IMR-90 (cell line): ENCODE data around the gene ADAMTS18. TPM values are rescaled to one million over a fixed set of nuclear protein-coding genes. Genes with fewer than 3 reads are reported as not detected.

Source experiments
- ATAC-seq: fragments of 200-7000 bp; cut with Tn5 transposase; 2 replicates; pipeline ENCODE4 v1.9.1; 2020; ENCODE audit warnings: low read depth, mild to moderate bottlenecking, moderate library complexity
- BruUV-seq: library from RNA; stranded (reverse); fragments of 400-500 nt; replicated peaks from 2 replicates; lab custom pipeline; 2021; lab: Mats Ljungman, UMichigan
- CTCF ChIA-PET: fragments of 300-600 bp; formaldehyde crosslinking; extraction: SDS; loops from one replicate; lab custom pipeline; 2021; ENCODE audit warnings: antibody characterized with exemption; lab: Yijun Ruan, JAX
- POLR2A ChIA-PET: fragments of 300-600 bp; sonication (Branson Sonifier 250); formaldehyde crosslinking; loops from one replicate; lab custom pipeline; 2022; ENCODE audit warnings: antibody characterized with exemption; ENCODE audit not compliant: unreplicated experiment; lab: Charles Lee
- DNase-seq: peaks from one replicate; pipeline ENCODE4 v3.0.0; 2013
- H2AFZ ChIP-seq: replicated peaks from 2 replicates; pipeline ENCODE3; 2013; ENCODE audit warnings: low read length, mild to moderate bottlenecking; ENCODE audit not compliant: poor library complexity
- H2AK5ac ChIP-seq: 2 replicates; pipeline ENCODE4 v1.6.1; 2013; ENCODE audit warnings: low read depth, low read length, inconsistent platforms
- H2AK9ac ChIP-seq: replicated peaks from 2 replicates; pipeline ENCODE3; 2013; ENCODE audit warnings: mild to moderate bottlenecking, low read depth, low read length, moderate library complexity; ENCODE audit not compliant: poor library complexity
- H2BK120ac ChIP-seq: 2 replicates; pipeline ENCODE4 v1.6.1; 2013; ENCODE audit warnings: low read depth, low read length, inconsistent platforms
- H2BK15ac ChIP-seq: 3 replicates; pipeline ENCODE4 v1.6.1; 2013; ENCODE audit warnings: low read depth, low read length, inconsistent platforms
- H2BK20ac ChIP-seq: 2 replicates; pipeline ENCODE4 v1.6.1; 2013; ENCODE audit warnings: low read depth, mild to moderate bottlenecking, inconsistent platforms, low read length, moderate library complexity
- H2BK5ac ChIP-seq: 2 replicates; pipeline ENCODE4 v1.6.1; 2013; ENCODE audit warnings: mild to moderate bottlenecking, low read depth, low read length, inconsistent platforms; ENCODE audit not compliant: poor library complexity, severe bottlenecking
- H3K14ac ChIP-seq: replicated peaks from 2 replicates; pipeline ENCODE4 v1.6.1; 2013; ENCODE audit warnings: low read depth, low read length, inconsistent platforms
- H3K18ac ChIP-seq: 2 replicates; pipeline ENCODE4 v1.6.1; 2013; ENCODE audit warnings: low read depth, low read length, control low read depth
- H3K23ac ChIP-seq: 2 replicates; pipeline ENCODE4 v1.6.1; 2013; ENCODE audit warnings: low read depth, low read length, inconsistent platforms
- H3K27ac ChIP-seq: 2 replicates; pipeline ENCODE4 v1.5.1; 2013; ENCODE audit warnings: mild to moderate bottlenecking, control low read depth, low read length; ENCODE audit not compliant: insufficient read depth
- H3K27me3 ChIP-seq: 2 replicates; pipeline ENCODE4 v1.6.1; 2013; ENCODE audit warnings: low read length; ENCODE audit not compliant: control insufficient read depth, insufficient read depth
- H3K36me3 ChIP-seq: 2 replicates; pipeline ENCODE4 v1.6.1; 2013; ENCODE audit warnings: low read length, mixed read lengths; ENCODE audit not compliant: control insufficient read depth, insufficient read depth
- H3K4ac ChIP-seq: 2 replicates; pipeline ENCODE4 v1.6.1; 2013; ENCODE audit warnings: low read depth, low read length, inconsistent platforms
- H3K4me1 ChIP-seq: 2 replicates; pipeline ENCODE4 v1.6.1; 2013; ENCODE audit warnings: low read length, mixed read lengths; ENCODE audit not compliant: control insufficient read depth, insufficient read depth
- H3K4me2 ChIP-seq: 2 replicates; pipeline ENCODE4 v1.6.1; 2013; ENCODE audit warnings: low read depth, mild to moderate bottlenecking, control low read depth, low read length, moderate library complexity
- H3K4me3 ChIP-seq: 2 replicates; pipeline ENCODE4 v1.5.1; 2013; ENCODE audit warnings: low read depth, mild to moderate bottlenecking, control low read depth, low read length, moderate library complexity; ENCODE audit not compliant: insufficient read depth
- H3K56ac ChIP-seq: 2 replicates; pipeline ENCODE4 v1.6.1; 2013; ENCODE audit warnings: low read length, inconsistent platforms; ENCODE audit not compliant: insufficient read depth; ENCODE audit errors: extremely low read depth
- H3K79me1 ChIP-seq, 2 experiments: 2 replicates each; pipeline ENCODE4 v1.6.1; 2013; ENCODE audit warnings: low read length in 2 of 2, inconsistent platforms in 1 of 2, low read depth in 1 of 2
- H3K9ac ChIP-seq: 2 replicates; pipeline ENCODE4 v1.6.1; 2013; ENCODE audit warnings: low read depth, low read length, control low read depth
- H3K9me1 ChIP-seq: 2 replicates; pipeline ENCODE4 v1.6.1; 2013; ENCODE audit warnings: low read length, inconsistent platforms; ENCODE audit not compliant: insufficient read depth
- H3K9me3 ChIP-seq: 2 replicates; pipeline ENCODE4 v1.6.1; 2013; ENCODE audit warnings: low read length; ENCODE audit not compliant: control insufficient read depth, insufficient read depth
- H4K20me1 ChIP-seq: 2 replicates; pipeline ENCODE4 v1.6.1; 2013; ENCODE audit warnings: low read length, inconsistent platforms; ENCODE audit not compliant: insufficient read depth
- H4K5ac ChIP-seq: 2 replicates; pipeline ENCODE4 v1.6.1; 2013; ENCODE audit warnings: mild to moderate bottlenecking, low read depth, low read length, control low read depth
- H4K8ac ChIP-seq, 2 experiments: 2 replicates each; pipeline ENCODE4 v1.6.1; 2013; ENCODE audit warnings: low read depth in 2 of 2, low read length in 2 of 2, control low read depth in 1 of 2, inconsistent platforms in 1 of 2
- H4K91ac ChIP-seq: 2 replicates; pipeline ENCODE4 v1.6.1; 2013; ENCODE audit warnings: low read depth, low read length, inconsistent platforms; ENCODE audit not compliant: insufficient read depth
- BHLHE40 ChIP-seq: fragments of 150-350 bp; IDR thresholded peaks from 2 replicates; pipeline ENCODE4 v1.6.1; 2016; ENCODE audit warnings: mild to moderate bottlenecking, low read depth, low read length
- CEBPB ChIP-seq: IDR thresholded peaks from 2 replicates; pipeline ENCODE4 v1.6.1; 2012; ENCODE audit warnings: low read depth, low read length, improper control_type of control experiment
- CHD1 ChIP-seq: IDR thresholded peaks from 2 replicates; pipeline ENCODE4 v1.6.1; 2012; ENCODE audit warnings: low read depth, low read length, improper control_type of control experiment
- CTCF ChIP-seq: conservative IDR thresholded peaks from 2 replicates; pipeline ENCODE4 v1.5.1; 2012; ENCODE audit warnings: mild to moderate bottlenecking, low read depth, low read length, improper control_type of control experiment
- ELK1 ChIP-seq: fragments of 150-350 bp; IDR thresholded peaks from 2 replicates; pipeline ENCODE4 v1.6.1; 2016; ENCODE audit warnings: low read depth, mild to moderate bottlenecking, low read length, moderate library complexity, borderline replicate concordance
- MAFK ChIP-seq: IDR thresholded peaks from 2 replicates; pipeline ENCODE4 v1.6.1; 2012; ENCODE audit warnings: low read depth, low read length, improper control_type of control experiment
- MAZ ChIP-seq: IDR thresholded peaks from 2 replicates; pipeline ENCODE4 v1.6.1; 2012; ENCODE audit warnings: low read depth, mild to moderate bottlenecking, low read length, improper control_type of control experiment, moderate library complexity, borderline replicate concordance
- MXI1 ChIP-seq: IDR thresholded peaks from 2 replicates; pipeline ENCODE4 v1.6.1; 2012; ENCODE audit warnings: low read depth, mild to moderate bottlenecking, low read length, moderate library complexity, borderline replicate concordance
- POLR2A ChIP-seq: IDR thresholded peaks from 2 replicates; pipeline ENCODE4 v1.6.1; 2012; ENCODE audit warnings: mild to moderate bottlenecking, low read depth, low read length
- RAD21 ChIP-seq: IDR thresholded peaks from 2 replicates; pipeline ENCODE4 v1.6.1; 2012; ENCODE audit warnings: low read length, improper control_type of control experiment
- RCOR1 ChIP-seq: IDR thresholded peaks from 2 replicates; pipeline ENCODE4 v1.6.1; 2012; ENCODE audit warnings: mild to moderate bottlenecking, low read length, improper control_type of control experiment; ENCODE audit not compliant: insufficient replicate concordance
- SMC3 ChIP-seq: fragments of 150-350 bp; IDR thresholded peaks from 2 replicates; pipeline ENCODE4 v1.6.1; 2016; ENCODE audit warnings: low read depth, mild to moderate bottlenecking, antibody characterized with exemption, low read length, moderate library complexity
- USF2 ChIP-seq: fragments of 150-350 bp; IDR thresholded peaks from 2 replicates; pipeline ENCODE4 v1.6.1; 2017; ENCODE audit warnings: mild to moderate bottlenecking, antibody characterized with exemption, low read length, low read depth
- WGBS, 2 experiments: methylation state at CpG; one replicate each; pipeline versions ENCODE4 v1.1.5 to v1.1.7; 2013; ENCODE audit warnings: missing lambda C conversion rate in 2 of 2; ENCODE audit not compliant: insufficient read length in 1 of 2; ENCODE audit errors: extremely low coverage in 2 of 2; 5-methylcytosine and 5-hydroxymethylcytosine counted together
- dilution Hi-C: fragments of 300-500 bp; cut with HindIII; formaldehyde crosslinking; loops from one replicate; pipeline ENCODE4 v1.14.3; 2018; ENCODE audit warnings: low sequenced_read_pairs; ENCODE audit not compliant: unreplicated experiment
- in situ Hi-C: fragments of 300-500 bp; cut with MboI; formaldehyde crosslinking; loops from 3 replicates; pipeline ENCODE4 v1.14.3; 2019; ENCODE audit warnings: low sequenced_read_pairs, inconsistent platforms, mixed read lengths
- intact Hi-C: fragments of 100-400 bp; cut with micrococcal nuclease; formaldehyde crosslinking; loops from 2 replicates; pipeline ENCODE4 v1.10.0; 2022
- polyA plus RNA-seq, 3 experiments: library from polyadenylated mRNA; depleted of rRNA; stranded (reverse); fragments of >200 nt; gene quantifications; 2 replicates each; pipeline ENCODE4 v1.2.3, GENCODE V29; 2012; ENCODE audit warnings: low replicate concordance in 1 of 3
- total RNA-seq: library from RNA; depleted of rRNA; stranded (reverse); fragments of >200 nt; gene quantifications from 2 replicates; pipeline ENCODE4 v1.2.3, GENCODE V29; 2012

ADAMTS18 gene
- total and polyA plus RNA-seq, 2 of the 4 experiments (the other 2 are of a cell fraction): not detected

DNA sequence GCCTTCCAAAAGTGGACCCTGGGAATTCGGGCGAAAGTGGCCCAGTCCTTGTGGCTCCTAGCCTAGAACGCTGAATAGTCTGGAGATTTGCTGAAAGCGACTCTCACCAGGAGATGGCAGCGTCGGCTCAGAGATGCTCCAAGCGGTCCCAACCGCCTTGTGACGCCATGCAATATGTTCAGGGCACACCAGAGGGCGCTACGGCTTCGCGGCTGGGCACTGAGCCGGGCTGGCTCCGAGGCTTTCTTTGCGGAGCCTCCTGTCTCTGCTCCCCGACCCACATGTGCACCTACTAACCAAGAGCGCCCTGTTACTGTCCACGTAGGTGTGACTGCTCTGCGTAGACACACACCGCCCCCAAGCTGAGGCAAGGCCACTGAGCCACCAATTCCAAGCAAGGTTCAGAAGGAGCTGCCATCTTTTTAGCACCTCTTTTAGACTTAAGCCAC lies 198.7 kb downstream of the ADAMTS18 start:
- H2AK9ac ChIP-seq: peak overlapping the region; percentile 69
- H3K14ac ChIP-seq: no peak overlapping the region
- no peak overlapping the region for H3K27ac ChIP-seq
- dilution Hi-C loops (loop anchor here (25.0 kb wide), 1 partner anchor 351 kb away; no protein-coding TSS in a partner anchor), intact Hi-C loops (loop anchor here (1.0 to 10.0 kb wide), 8 partner anchors 141 to 863 kb away; partner anchors contain the start of genes ADAMTS18 and WWOX), in situ Hi-C loops (loop anchor here (5.0 to 25.0 kb wide), 2 partner anchors 351 to 776 kb away; partner anchors contain the start of gene CLEC3A)
- no peak overlapping the region for H3K4ac ChIP-seq
- no peak overlapping the region for H3K18ac ChIP-seq
- H4K5ac ChIP-seq: no peak overlapping the region
- no peaks in the 10 kb centered on the region; the same call in 1 of the 2 replicates for H3K9me1 ChIP-seq
- no peak overlapping the region for H2BK5ac ChIP-seq
- no peak overlapping the region for H4K91ac ChIP-seq
- H4K8ac ChIP-seq: no peak overlapping the region
- ChIA-PET POLR2A (no interaction called here), CTCF (interaction anchor here (0.6 to 3.2 kb wide), 5 partner anchors 8 to 423 kb away, joined by 3 to 43 read pairs (median 4); no protein-coding TSS in a partner anchor)
- no peaks in the 10 kb centered on the region for H3K9me3 ChIP-seq
- H2BK120ac ChIP-seq: no peak overlapping the region
- DNase-seq (peak; percentile 71), ATAC-seq (peak; percentile 99)
- no peak overlapping the region for H2AK5ac ChIP-seq
- no TSS peak for BruUV-seq
- H4K20me1 ChIP-seq: no peaks in the 10 kb centered on the region
- H2BK20ac ChIP-seq: no peak overlapping the region
- H3K4me2 ChIP-seq: peak overlapping the region; percentile 75
- H2BK15ac ChIP-seq: no peak overlapping the region
- 0% methylated on average over 8 of the region's 21 CpGs; no CpG with 5 or more reads in 1 of the 2 experiments for WGBS, 2 experiments
- H3K23ac ChIP-seq: no peak overlapping the region
- H3K27me3 ChIP-seq: peaks cover 2% of the 10 kb centered on the region; the same call in 1 of the 2 replicates
- H3K56ac ChIP-seq: no peak overlapping the region
- no peak overlapping the region for H3K4me3 ChIP-seq
- H2AFZ ChIP-seq: peak overlapping the region; percentile 91
- TF ChIP-seq MAZ: peak; percentile 50; the same call in 1 of the 2 replicates
- no peak; the same call in 1 of the 2 replicates for TF ChIP-seq MAFK
- TF ChIP-seq CHD1: peak; percentile 66; the same call in 1 of the 2 replicates
- TF ChIP-seq RCOR1: no peak
- peak; percentile 100 for TF ChIP-seq RAD21
- TF ChIP-seq POLR2A: peak; percentile 73
- TF ChIP-seq SMC3: peak; percentile 100
- peak; percentile 45; the same call in 1 of the 2 replicates for TF ChIP-seq CEBPB
- TF ChIP-seq USF2: peak; percentile 24; the same call in 1 of the 2 replicates
- TF ChIP-seq MXI1: 0 out of 2 replicates have a peak, but pooled peaks have one; percentile 41
- peak; percentile 100; the same call in 1 of the 2 replicates for TF ChIP-seq CTCF
- TF ChIP-seq ELK1: no peak
- no peak for TF ChIP-seq BHLHE40
- H3K9ac ChIP-seq: no peak overlapping the region
- no peaks in the 10 kb centered on the region for H3K4me1 ChIP-seq
- H3K36me3 ChIP-seq: no peaks in the 10 kb centered on the region
- no peaks in the 10 kb centered on the region for H3K79me1 ChIP-seq
